Esophagus muscularis mucosa (tissue), 4 donors: ENCODE results near the gene TEAD4. TPM values are rescaled to one million over a fixed set of nuclear protein-coding genes. Genes with fewer than 3 reads are reported as not detected.

Experiments used
- DNase-seq: peaks from one replicate; pipeline ENCODE4 v3.0.0-alpha.2; 2017; ENCODE audit errors: extremely low spot score
- H3K27ac ChIP-seq, 4 donors: fragments of 200-600 bp; sonication (generic); replicated peaks in 1 of 4; 1 replicate in 3 of 4; 2 replicates in 1 of 4; pipeline ENCODE4 v1.5.1; 2016 to 2019; ENCODE audit warnings: mild to moderate bottlenecking in 1 of 4
- H3K27me3 ChIP-seq, 4 donors: fragments of 200-600 bp; sonication (generic); one replicate each; pipeline versions ENCODE4 v1.5.1 to v1.6.0; 2016 to 2019
- H3K36me3 ChIP-seq, 4 donors: fragments of 200-600 bp; sonication (generic); one replicate each; pipeline ENCODE4 v1.5.1; 2016 to 2019
- H3K4me1 ChIP-seq, 4 donors: fragments of 200-600 bp; sonication (generic); one replicate each; pipeline ENCODE4 v1.5.1; 2016 to 2019
- H3K4me3 ChIP-seq, 4 donors: fragments of 200-600 bp; sonication (generic); 1 replicate in 2 of 4; 2 replicates in 2 of 4; pipeline ENCODE4 v1.5.1; 2016 to 2019; ENCODE audit warnings: mild to moderate bottlenecking in 4 of 4, moderate library complexity in 1 of 4
- H3K9me3 ChIP-seq, 4 donors: fragments of 200-600 bp; sonication (generic); 1 replicate in 3 of 4; 2 replicates in 1 of 4; pipeline ENCODE4 v1.5.1; 2016 to 2019
- EP300 ChIP-seq: sonication (generic); formaldehyde crosslinking; IDR thresholded peaks from one replicate; pipeline ENCODE4 v1.6.1; 2017; ENCODE audit warnings: antibody characterized with exemption
- POLR2A ChIP-seq: fragments of 450-650 bp; IDR thresholded peaks from one replicate; pipeline ENCODE4 v1.6.1; 2017; ENCODE audit warnings: antibody characterized with exemption, moderate library complexity, mild to moderate bottlenecking, low read depth
- POLR2AphosphoS5 ChIP-seq, 2 donors: sonication (generic); formaldehyde crosslinking; IDR thresholded peaks; one replicate each; pipeline ENCODE4 v1.6.1; 2017; ENCODE audit warnings: antibody characterized with exemption in 2 of 2
- WGBS: methylation state at CpG from one replicate; pipeline ENCODE4 v1.1.5; 2018; 5-methylcytosine and 5-hydroxymethylcytosine counted together
- intact Hi-C: fragments of 100-400 bp; cut with DNase I; formaldehyde crosslinking; loops from one replicate; pipeline ENCODE4 v1.15.1; 2023
- total RNA-seq, 4 donors: library from RNA; depleted of rRNA; stranded (reverse); fragments of >200 nt; gene quantifications; one replicate each; pipeline versions ENCODE4 v1.1.0 to v1.2.1, GENCODE V29; 2016
- TF ChIP-seq, protein P1 (sequence below), 3 experiments: fragments of 200-600 bp in 2 of 3; fragments of 450-650 bp in 1 of 3; sonication (generic) in 2 of 3; IDR thresholded peaks; one replicate each; pipeline ENCODE4 v1.5.1; 2017 to 2019; ENCODE audit warnings: antibody characterized with exemption in 3 of 3, mild to moderate bottlenecking in 2 of 3, moderate library complexity in 1 of 3

TEAD4 gene
- total RNA-seq, 4 donors from 2014 or later = 7.5 to 42.7 (median 28.0) TPM

DNA sequence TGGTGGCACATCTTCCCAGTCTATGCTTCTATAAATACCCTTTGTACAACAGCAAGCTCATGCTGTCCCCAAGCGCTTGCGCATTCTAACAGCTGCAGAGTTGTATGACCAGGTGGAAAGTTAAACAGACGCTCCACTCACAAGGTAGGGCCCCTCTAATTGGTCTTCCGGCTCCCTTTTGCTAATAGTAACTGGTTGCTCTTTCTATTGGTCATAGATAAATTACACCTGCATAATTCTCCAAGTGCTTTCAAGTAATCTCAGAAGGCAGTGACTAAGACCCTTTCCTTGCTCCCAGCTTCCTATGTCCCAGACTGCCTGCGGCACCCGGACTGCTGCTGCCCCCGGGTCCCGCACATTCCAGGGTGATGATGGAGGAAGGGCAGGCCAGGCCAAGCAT lies 111.9 kb downstream of the TEAD4 start:
- WGBS = 99% methylated on average over 8 of the region's 8 CpGs
- Histone ChIP-seq H3K36me3 (no peaks in the 10 kb centered on the region), H3K4me1 (peaks cover 12 to 16% (median 15%) of the 10 kb centered on the region in 4 donors), H3K9me3 (no peaks in the 10 kb centered on the region), H3K27me3 (no peaks in the 10 kb centered on the region), H3K4me3 (no peak overlapping the region), H3K27ac (no peak overlapping the region)
- TF ChIP-seq, protein P1, sequence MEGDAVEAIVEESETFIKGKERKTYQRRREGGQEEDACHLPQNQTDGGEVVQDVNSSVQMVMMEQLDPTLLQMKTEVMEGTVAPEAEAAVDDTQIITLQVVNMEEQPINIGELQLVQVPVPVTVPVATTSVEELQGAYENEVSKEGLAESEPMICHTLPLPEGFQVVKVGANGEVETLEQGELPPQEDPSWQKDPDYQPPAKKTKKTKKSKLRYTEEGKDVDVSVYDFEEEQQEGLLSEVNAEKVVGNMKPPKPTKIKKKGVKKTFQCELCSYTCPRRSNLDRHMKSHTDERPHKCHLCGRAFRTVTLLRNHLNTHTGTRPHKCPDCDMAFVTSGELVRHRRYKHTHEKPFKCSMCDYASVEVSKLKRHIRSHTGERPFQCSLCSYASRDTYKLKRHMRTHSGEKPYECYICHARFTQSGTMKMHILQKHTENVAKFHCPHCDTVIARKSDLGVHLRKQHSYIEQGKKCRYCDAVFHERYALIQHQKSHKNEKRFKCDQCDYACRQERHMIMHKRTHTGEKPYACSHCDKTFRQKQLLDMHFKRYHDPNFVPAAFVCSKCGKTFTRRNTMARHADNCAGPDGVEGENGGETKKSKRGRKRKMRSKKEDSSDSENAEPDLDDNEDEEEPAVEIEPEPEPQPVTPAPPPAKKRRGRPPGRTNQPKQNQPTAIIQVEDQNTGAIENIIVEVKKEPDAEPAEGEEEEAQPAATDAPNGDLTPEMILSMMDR (IDR thresholded peaks at IDR 0.05) = no peak
- no peak for TF ChIP-seq EP300
- TF ChIP-seq POLR2A = no peak
- TF ChIP-seq POLR2AphosphoS5 (IDR thresholded peaks at IDR 0.05) = no peak
- DNase-seq = no peak
- intact Hi-C loops = loop anchor here (5.0 kb wide), 1 partner anchor 131 kb away; no protein-coding TSS in a partner anchor

DNA sequence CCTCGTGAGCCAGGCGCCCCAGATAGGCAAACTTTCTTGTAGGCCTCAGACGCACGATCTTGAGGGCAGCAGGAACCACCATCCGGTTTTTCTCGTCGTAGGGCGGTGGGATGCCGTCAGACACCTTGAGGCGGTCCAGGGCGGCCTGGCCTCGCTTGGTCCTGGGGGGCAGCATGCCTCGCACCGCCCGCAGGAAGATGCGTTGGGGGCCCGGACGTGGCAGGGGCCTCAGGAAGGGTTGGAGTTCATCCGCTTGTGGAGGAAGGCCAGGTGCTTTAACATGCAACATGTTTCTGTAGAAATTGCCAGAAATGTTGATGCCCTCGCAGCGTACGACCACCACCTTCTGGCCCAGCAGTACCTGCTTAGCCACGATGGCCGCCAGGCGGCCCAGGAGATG lies 112.5 kb downstream of the TEAD4 start:
- DNase-seq = no peak
- Histone ChIP-seq H3K27me3 (no peaks in the 10 kb centered on the region), H3K27ac (no peak overlapping the region), H3K4me1 (peaks cover 18 to 22% (median 20%) of the 10 kb centered on the region in 4 donors), H3K36me3 (no peaks in the 10 kb centered on the region), H3K9me3 (no peaks in the 10 kb centered on the region), H3K4me3 (no peak overlapping the region)
- intact Hi-C loops = loop anchor here (2.0 to 5.0 kb wide), 2 partner anchors 63 to 131 kb away; no protein-coding TSS in a partner anchor
- TF ChIP-seq, protein P1 (IDR thresholded peaks at IDR 0.05) = no peak
- TF ChIP-seq POLR2AphosphoS5 (IDR thresholded peaks at IDR 0.05) (no peak), POLR2A (no peak), EP300 (no peak)
- WGBS = 89% methylated on average over 15 of the region's 25 CpGs

DNA sequence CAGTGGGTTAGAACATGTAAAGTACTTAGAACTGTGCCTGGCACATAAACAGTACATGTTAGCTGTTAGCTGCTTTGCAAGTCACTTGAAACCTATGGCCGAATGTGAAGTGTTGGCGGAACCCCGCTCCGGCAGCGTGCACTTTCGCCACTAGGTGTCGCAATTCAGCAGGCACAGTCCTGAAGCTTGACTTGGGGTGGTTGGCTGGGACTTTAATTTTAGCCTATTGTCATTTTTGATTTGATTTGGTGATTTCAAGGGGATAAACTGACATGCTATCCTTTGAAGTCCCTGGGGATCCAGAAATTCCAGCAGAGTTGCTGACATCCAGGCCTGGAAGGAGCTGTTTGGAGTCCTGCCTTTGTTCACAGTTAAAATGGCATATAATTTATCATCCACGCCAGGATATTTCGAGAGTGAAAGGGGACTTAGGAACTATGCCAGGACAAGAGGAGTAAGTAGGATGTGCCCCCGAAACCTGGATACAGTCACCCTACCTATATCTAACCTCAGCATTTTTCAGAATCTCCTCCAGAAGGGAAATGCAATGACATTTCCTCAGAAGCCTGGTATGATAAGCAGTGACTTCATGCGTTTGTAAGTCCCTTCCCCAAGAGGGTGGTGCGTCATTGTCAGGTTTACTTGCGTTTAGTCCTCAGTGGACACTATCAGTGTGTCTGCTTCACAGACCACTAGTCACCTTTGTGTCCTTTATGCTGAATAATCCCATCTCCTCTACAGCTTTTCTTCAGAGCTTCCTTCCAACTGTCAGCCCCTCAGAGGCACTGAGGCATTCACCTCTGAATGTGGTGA lies 114.4 kb downstream of the TEAD4 start:
- H3K27ac ChIP-seq = peak overlapping the region in 1 of 4 donors; percentile 43
- peaks cover 27 to 34% (median 31%) of the 10 kb centered on the region in 4 donors for H3K4me1 ChIP-seq
- H3K36me3 ChIP-seq = no peaks in the 10 kb centered on the region
- WGBS = 12% methylated on average over 13 of the region's 13 CpGs
- H3K4me3 ChIP-seq = no peak overlapping the region
- H3K9me3 ChIP-seq = no peaks in the 10 kb centered on the region
- intact Hi-C loops = loop anchor here (2.0 to 5.0 kb wide), 3 partner anchors 61 to 201 kb away; no protein-coding TSS in a partner anchor
- H3K27me3 ChIP-seq = no peaks in the 10 kb centered on the region
- DNase-seq = peak; percentile 95
- TF ChIP-seq POLR2AphosphoS5 (IDR thresholded peaks at IDR 0.05) (peak in 1 of 2 donors; percentile 51), POLR2A (no peak)
- TF ChIP-seq, protein P1 (IDR thresholded peaks at IDR 0.05) = peak; percentile 95 to 99 (median 96)

DNA sequence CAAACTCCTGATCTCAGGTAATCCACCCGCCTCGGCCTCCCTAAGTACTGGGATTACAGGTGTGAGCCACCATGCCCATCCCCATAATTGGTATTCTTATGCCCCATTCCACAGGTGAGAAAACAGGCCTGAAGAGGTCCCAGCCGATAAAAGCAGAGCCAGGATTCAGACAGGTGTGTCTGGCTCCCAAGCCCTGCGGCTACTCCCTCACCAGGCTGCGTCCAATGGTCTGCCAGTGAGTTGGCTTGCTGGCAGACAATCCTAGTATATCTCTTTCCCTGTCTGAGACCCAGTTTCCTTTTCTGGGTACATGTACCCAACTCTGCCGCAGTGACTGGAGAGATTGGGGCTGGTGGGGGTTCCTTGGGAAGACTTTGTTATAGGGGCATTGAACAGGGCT lies 116.1 kb downstream of the TEAD4 start:
- TF ChIP-seq POLR2AphosphoS5 (IDR thresholded peaks at IDR 0.05) (no peak), EP300 (no peak), POLR2A (no peak)
- TF ChIP-seq, protein P1 (IDR thresholded peaks at IDR 0.05) = no peak
- intact Hi-C loops = loop anchor here (2.0 kb wide), 1 partner anchor 199 kb away; no protein-coding TSS in a partner anchor
- 100% methylated on average over 6 of the region's 6 CpGs for WGBS
- Histone ChIP-seq H3K27ac (no peak overlapping the region), H3K4me1 (peaks cover 36 to 39% (median 38%) of the 10 kb centered on the region in 4 donors), H3K36me3 (no peaks in the 10 kb centered on the region), H3K9me3 (no peaks in the 10 kb centered on the region), H3K27me3 (no peaks in the 10 kb centered on the region), H3K4me3 (no peak overlapping the region)
- no peak for DNase-seq
